ENCODE measurements around the gene IL1R2.

Gene IL1R2

DNA sequence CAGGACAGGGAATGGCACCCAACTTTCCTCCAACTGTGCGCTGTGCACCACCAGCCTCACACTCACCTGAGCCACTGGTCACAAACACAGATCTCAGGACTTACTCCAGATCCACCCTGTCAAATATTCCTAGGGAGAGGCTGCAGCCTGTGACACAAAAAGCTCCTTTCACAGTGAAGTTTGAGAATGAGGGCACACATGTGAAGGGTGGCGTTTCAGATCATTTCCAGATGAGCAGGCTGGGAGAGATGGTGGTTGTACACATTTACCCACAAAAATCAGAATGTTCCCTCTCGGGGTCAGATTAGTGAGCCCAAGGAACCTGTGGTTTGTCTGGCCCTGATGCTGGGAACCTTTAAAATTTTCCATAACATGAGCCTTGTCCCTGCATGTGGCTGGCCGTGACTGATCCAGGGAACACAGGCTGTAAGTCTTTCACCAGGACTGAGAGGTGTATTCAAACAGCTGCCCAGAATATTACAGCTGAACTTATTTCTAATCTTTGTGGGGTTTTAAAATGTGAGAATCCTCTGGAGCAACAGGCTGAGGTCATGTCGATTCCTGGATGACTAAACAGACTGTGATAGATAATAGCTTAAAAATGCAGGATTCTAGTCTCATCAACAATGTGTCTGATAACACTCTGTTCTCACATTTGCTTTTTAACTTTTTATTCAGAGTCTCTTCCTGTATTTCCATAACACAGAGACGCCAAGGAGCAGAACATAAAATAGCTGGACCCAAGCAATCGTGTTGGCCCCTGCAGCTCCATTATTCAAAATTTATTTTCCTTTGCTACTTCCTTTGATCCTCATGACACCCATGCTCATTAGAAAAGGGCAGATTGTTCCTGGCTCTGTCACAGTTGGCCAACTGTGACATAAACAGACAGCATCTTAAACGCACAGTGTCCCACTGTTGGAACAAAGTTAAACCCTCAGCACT is 35.5 kb downstream of the IL1R2 start:
- no peaks in the 10 kb centered on the region for H3K27me3 Mint-ChIP-seq (ENCODE audit: low read depth)
- H3K9me3 Mint-ChIP-seq, result no peaks in the 10 kb centered on the region
- no peak for DNase-seq (ENCODE audit: low spot score)
- H3K36me3 Mint-ChIP-seq (ENCODE audit: low read depth), result no peaks in the 10 kb centered on the region
- H3K27ac Mint-ChIP-seq, result no peak overlapping the region
- H3K4me3 Mint-ChIP-seq, result no peak overlapping the region
- H3K4me1 Mint-ChIP-seq (ENCODE audit: low read depth), result peaks cover 15% of the 10 kb centered on the region

DNA sequence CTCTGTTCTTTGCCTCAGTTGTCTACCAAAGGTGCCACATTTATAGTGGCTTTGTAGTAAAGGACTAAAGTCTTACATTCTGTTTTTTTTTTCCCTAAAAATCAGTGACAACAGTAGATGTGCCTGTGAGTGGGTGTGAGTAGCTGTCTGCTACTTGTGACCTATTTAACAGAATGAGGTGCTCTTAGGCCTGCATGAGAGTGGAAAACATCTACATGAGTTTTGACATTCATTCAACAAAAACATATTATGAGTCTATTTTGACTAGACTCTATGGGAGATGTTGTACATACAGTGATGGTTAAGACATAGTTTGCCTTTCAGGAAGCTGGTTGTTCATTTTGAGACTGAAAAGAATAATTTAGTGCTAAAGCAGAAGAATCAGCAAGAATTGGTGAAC is 36.7 kb downstream of the IL1R2 start:
- peaks cover 25% of the 10 kb centered on the region for H3K4me1 Mint-ChIP-seq (ENCODE audit: low read depth)
- no peaks in the 10 kb centered on the region for H3K27me3 Mint-ChIP-seq (ENCODE audit: low read depth)
- H3K27ac Mint-ChIP-seq, result no peak overlapping the region
- no peak for DNase-seq (ENCODE audit: low spot score)
- no peak overlapping the region for H3K4me3 Mint-ChIP-seq
- peaks cover under 1% of the 10 kb centered on the region for H3K9me3 Mint-ChIP-seq
- no peaks in the 10 kb centered on the region for H3K36me3 Mint-ChIP-seq (ENCODE audit: low read depth)

- peaks cover 5% of the 10 kb centered on the region for H3K9me3 Mint-ChIP-seq
- DNase-seq (ENCODE audit: low spot score), result no peak
- H3K4me1 Mint-ChIP-seq (ENCODE audit: low read depth), result peaks cover 34% of the 10 kb centered on the region
- H3K27me3 Mint-ChIP-seq (ENCODE audit: low read depth), result no peaks in the 10 kb centered on the region
- no peak overlapping the region for H3K27ac Mint-ChIP-seq
- no peak overlapping the region for H3K4me3 Mint-ChIP-seq
- peaks cover under 1% of the 10 kb centered on the region for H3K36me3 Mint-ChIP-seq (ENCODE audit: low read depth)
Measured at GRCh38 chr2:102029405-102029804, 37.6 kb downstream of the IL1R2 start.

- Mint-ChIP-seq H3K27ac (no peak overlapping the region), H3K9me3 (peaks cover 5% of the 10 kb centered on the region), H3K36me3 (ENCODE audit: low read depth) (peaks cover 1% of the 10 kb centered on the region), H3K4me1 (ENCODE audit: low read depth) (peaks cover 38% of the 10 kb centered on the region), H3K4me3 (no peak overlapping the region), H3K27me3 (ENCODE audit: low read depth) (no peaks in the 10 kb centered on the region)
- DNase-seq (ENCODE audit: low spot score), result no peak
Measured at GRCh38 chr2:102029952-102030351, 38.2 kb downstream of the IL1R2 start.

GRCh38 chr2:102030502-102030854 is 38.7 kb downstream of the IL1R2 start:
- Mint-ChIP-seq H3K36me3 (ENCODE audit: low read depth) (peaks cover 1% of the 10 kb centered on the region), H3K4me1 (ENCODE audit: low read depth) (peaks cover 38% of the 10 kb centered on the region)
- no peak for DNase-seq (ENCODE audit: low spot score)

DNA sequence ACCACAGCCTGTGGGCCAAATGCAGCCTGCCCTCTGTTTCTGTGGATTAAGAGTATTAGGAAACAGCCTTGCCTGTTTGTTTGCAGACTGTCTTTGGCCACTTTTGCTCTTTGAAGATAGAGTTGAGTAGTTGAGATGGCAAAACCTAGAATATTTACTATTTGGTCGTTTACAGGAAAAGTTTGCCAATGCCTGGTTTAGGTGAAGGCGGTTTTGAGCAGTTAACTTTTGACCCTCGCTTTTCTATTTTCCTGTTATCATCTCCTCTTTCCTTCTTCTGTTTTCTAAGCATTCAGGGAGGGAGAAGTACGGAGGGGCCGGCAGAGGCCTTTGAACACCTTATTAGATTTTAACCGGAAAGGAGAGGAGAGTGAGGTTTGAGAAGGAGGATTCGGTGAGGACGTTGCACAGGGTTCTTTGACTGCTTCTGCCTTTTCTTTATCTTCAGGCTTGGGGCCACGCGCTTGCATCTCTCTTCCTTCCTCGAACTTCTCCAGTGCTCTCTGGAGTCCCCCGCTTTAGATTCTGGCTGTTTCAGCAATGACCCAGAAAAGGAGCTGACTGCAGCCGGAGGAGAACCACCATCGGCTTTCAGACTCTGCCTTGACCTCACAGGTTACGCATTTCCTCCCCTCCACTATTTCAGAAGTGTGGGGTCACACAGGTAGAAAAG is 39.2 kb downstream of the IL1R2 start:
- Mint-ChIP-seq H3K36me3 (ENCODE audit: low read depth) (peaks cover 1% of the 10 kb centered on the region), H3K4me3 (no peak overlapping the region), H3K27ac (no peak overlapping the region), H3K27me3 (ENCODE audit: low read depth) (no peaks in the 10 kb centered on the region), H3K9me3 (peaks cover 5% of the 10 kb centered on the region), H3K4me1 (ENCODE audit: low read depth) (peaks cover 38% of the 10 kb centered on the region)
- DNase-seq (ENCODE audit: low spot score), result no peak

More at GRCh38 chr2:102030502-102030854, 38.7 kb downstream of the IL1R2 start:
- H3K4me3 Mint-ChIP-seq, result no peak overlapping the region
- H3K27ac Mint-ChIP-seq, result no peak overlapping the region
- H3K9me3 Mint-ChIP-seq, result peaks cover 5% of the 10 kb centered on the region
- H3K27me3 Mint-ChIP-seq (ENCODE audit: low read depth), result no peaks in the 10 kb centered on the region

GRCh38 chr2:102032368-102033030 is 40.7 kb downstream of the IL1R2 start:
- H3K36me3 Mint-ChIP-seq (ENCODE audit: low read depth), result peaks cover 1% of the 10 kb centered on the region
- peaks cover 38% of the 10 kb centered on the region for H3K4me1 Mint-ChIP-seq (ENCODE audit: low read depth)
- H3K27me3 Mint-ChIP-seq (ENCODE audit: low read depth), result no peaks in the 10 kb centered on the region
- peaks cover 5% of the 10 kb centered on the region for H3K9me3 Mint-ChIP-seq
- no peak overlapping the region for H3K27ac Mint-ChIP-seq
- H3K4me3 Mint-ChIP-seq, result no peak overlapping the region
- DNase-seq (ENCODE audit: low spot score), result no peak

GRCh38 chr2:102033031-102033749 is 41.4 kb downstream of the IL1R2 start:
- DNase-seq (ENCODE audit: low spot score), result peak; percentile 38
- peaks cover 5% of the 10 kb centered on the region for H3K9me3 Mint-ChIP-seq
- peak overlapping the region; percentile 83 for H3K27ac Mint-ChIP-seq
- H3K4me3 Mint-ChIP-seq, result peak overlapping the region; percentile 47
- H3K36me3 Mint-ChIP-seq (ENCODE audit: low read depth), result peaks cover 1% of the 10 kb centered on the region
- H3K4me1 Mint-ChIP-seq (ENCODE audit: low read depth), result peaks cover 38% of the 10 kb centered on the region
- H3K27me3 Mint-ChIP-seq (ENCODE audit: low read depth), result no peaks in the 10 kb centered on the region

DNA sequence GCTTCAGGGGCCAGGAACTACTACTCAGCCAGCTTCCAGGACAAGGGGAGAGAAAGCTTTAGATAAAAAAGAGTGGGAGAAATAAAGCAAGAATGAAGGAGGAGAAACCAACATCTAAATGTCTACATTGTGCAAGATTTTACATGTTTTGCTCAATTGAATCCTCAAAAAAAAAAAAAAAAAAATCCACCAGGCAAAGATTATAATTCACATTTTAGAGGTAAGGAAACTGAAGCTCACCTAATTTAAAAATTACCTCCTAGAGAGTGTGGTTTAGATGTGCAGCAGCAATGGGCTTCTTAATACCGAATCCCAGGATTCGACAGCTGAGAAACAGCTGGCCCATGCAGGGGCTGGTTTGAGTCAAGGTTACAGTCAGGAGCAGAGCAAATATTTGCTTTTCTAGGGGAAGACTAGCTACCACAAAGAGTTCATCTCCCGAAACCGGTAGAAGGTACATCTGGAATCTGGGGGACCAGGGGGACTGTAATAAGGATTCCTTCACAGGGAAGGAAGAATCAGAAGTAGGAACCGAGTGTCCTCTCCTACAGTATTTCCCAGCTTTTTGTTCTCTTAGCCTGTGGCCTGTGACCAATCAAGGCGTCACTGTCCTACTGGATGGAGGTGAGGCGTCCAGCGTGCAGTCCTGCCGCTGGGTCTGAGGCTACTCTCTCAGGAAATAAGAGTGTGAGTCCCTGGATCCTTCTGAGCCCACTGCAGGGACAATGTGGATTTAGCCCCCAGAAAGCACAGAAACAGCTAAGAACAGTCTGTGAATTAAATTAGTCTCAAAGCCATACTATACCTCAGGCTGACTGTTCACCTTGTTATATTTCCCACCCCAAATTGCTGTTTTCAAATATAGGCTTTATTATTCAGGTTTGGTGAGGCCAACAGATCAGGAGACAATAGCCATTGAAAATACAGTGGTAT is 42.3 kb downstream of the IL1R2 start:
- DNase-seq (ENCODE audit: low spot score), result no peak
- H3K27ac Mint-ChIP-seq, result peak overlapping the region; percentile 83
- H3K27me3 Mint-ChIP-seq (ENCODE audit: low read depth), result no peaks in the 10 kb centered on the region
- peaks cover 5% of the 10 kb centered on the region for H3K9me3 Mint-ChIP-seq
- peaks cover 34% of the 10 kb centered on the region for H3K4me1 Mint-ChIP-seq (ENCODE audit: low read depth)
- peak overlapping the region; percentile 47 for H3K4me3 Mint-ChIP-seq
- peaks cover 1% of the 10 kb centered on the region for H3K36me3 Mint-ChIP-seq (ENCODE audit: low read depth)

GRCh38 chr2:102034683-102035548 is 43.2 kb downstream of the IL1R2 start:
- DNase-seq (ENCODE audit: low spot score), result no peak
- Mint-ChIP-seq H3K4me1 (ENCODE audit: low read depth) (peaks cover 33% of the 10 kb centered on the region), H3K27me3 (ENCODE audit: low read depth) (no peaks in the 10 kb centered on the region), H3K4me3 (peak overlapping the region; percentile 30), H3K36me3 (ENCODE audit: low read depth) (peaks cover 1% of the 10 kb centered on the region), H3K9me3 (peaks cover 5% of the 10 kb centered on the region), H3K27ac (peak overlapping the region; percentile 28)

DNA sequence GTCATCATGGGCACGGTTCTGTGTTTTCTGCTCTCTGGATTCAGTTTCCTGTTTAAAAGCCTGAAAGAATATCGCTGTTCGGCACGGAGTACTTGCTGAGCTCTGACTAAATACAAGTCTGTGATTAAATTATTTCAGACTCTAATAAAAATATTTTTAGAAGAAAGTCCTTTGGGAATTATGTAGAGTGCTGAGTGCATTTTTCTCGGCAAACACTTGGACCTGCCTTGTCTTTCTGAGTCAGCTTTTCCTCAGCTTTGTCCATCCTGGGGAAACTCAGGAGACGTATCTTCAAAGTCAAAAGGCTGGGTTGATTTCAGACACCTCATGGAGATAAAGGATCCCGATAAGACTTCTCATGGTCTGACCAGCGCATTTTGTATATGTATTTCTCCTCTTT is 45.9 kb downstream of the IL1R2 start:
- DNase-seq (ENCODE audit: low spot score), result no peak
- peaks cover 14% of the 10 kb centered on the region for H3K27me3 Mint-ChIP-seq (ENCODE audit: low read depth)

DNA sequence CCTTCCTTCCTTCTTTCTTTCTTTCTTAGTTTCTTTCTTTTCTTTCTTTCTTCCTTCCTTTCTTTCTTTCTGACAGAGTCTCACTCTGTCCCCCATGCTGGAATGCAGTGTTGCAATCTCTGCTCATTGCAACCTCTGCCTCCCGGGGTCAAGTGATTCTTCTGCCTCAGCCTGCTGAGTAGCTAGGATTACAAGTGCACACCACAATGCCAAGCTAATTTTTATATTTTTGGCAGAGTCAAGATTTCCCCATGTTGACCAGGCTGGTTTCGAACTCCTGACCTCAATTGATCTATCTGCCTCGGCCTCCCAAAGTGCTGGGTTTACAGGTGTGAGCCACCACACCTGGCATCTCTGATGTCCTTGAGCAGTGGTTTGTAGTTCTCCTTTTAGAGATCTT is 48.5 kb downstream of the IL1R2 start:
- H3K4me1 Mint-ChIP-seq (ENCODE audit: low read depth), result peaks cover 11% of the 10 kb centered on the region
- H3K36me3 Mint-ChIP-seq (ENCODE audit: low read depth), result no peaks in the 10 kb centered on the region
- no peaks in the 10 kb centered on the region for H3K9me3 Mint-ChIP-seq
- peaks cover 28% of the 10 kb centered on the region for H3K27me3 Mint-ChIP-seq (ENCODE audit: low read depth)
- no peak overlapping the region for H3K27ac Mint-ChIP-seq
- no peak for DNase-seq (ENCODE audit: low spot score)
- H3K4me3 Mint-ChIP-seq, result no peak overlapping the region

More for the DNA sequence above, 45.9 kb downstream of the IL1R2 start:
- H3K4me1 Mint-ChIP-seq (ENCODE audit: low read depth), result peaks cover 28% of the 10 kb centered on the region
- H3K4me3 Mint-ChIP-seq, result no peak overlapping the region
- no peak overlapping the region for H3K27ac Mint-ChIP-seq
- H3K36me3 Mint-ChIP-seq (ENCODE audit: low read depth), result peaks cover 1% of the 10 kb centered on the region
- peaks cover 5% of the 10 kb centered on the region for H3K9me3 Mint-ChIP-seq
